A549 (cell line): ENCODE measurements around the gene XRN1.
"Not testable (repeated sequence)": the region's sequence is repeated elsewhere in the genome, so short reads cannot be mapped to it uniquely, and the experiment has no call there.

Experiments
- BHLHE40 ChIP-seq: IDR thresholded peaks from 2 replicates; pipeline ENCODE4 v1.6.1; 2012; ENCODE audit warnings: low read depth, low read length, inconsistent platforms
- CHD4 ChIP-seq: fragments of 200-600 bp; sonication (generic); IDR thresholded peaks from 2 replicates; pipeline ENCODE4 v1.6.1; 2016; ENCODE audit warnings: antibody characterized with exemption, mild to moderate bottlenecking, borderline replicate concordance
- CTCF ChIP-seq: fragments of >200 bp; sonication (Bioruptor Twin); formaldehyde crosslinking; IDR thresholded peaks from 3 replicates; pipeline ENCODE4 v1.5.1; 2016
- GATA3 ChIP-seq: IDR thresholded peaks from 2 replicates; pipeline ENCODE4 v1.6.1; 2012; ENCODE audit warnings: borderline replicate concordance
- JUN ChIP-seq, 2 experiments: fragments of >200 bp; sonication (Bioruptor Twin); formaldehyde crosslinking; IDR thresholded peaks; 2 replicates in 1 of 2; 3 replicates in 1 of 2; pipeline ENCODE4 v1.6.1; 2016 to 2017
- MAZ ChIP-seq: fragments of 150-350 bp; IDR thresholded peaks from 2 replicates; pipeline ENCODE4 v1.6.1; 2014; ENCODE audit warnings: antibody characterized with exemption, low read depth, low read length, borderline replicate concordance
- NR3C1 ChIP-seq: fragments of >200 bp; sonication (Bioruptor Twin); formaldehyde crosslinking; IDR thresholded peaks from 3 replicates; pipeline ENCODE4 v1.6.1; 2017
- PHF8 ChIP-seq: fragments of 200-600 bp; sonication (generic); IDR thresholded peaks from 2 replicates; pipeline ENCODE4 v1.6.1; 2016; ENCODE audit warnings: low read depth, mild to moderate bottlenecking, antibody characterized with exemption, moderate library complexity, borderline replicate concordance
- POLR2A ChIP-seq: IDR thresholded peaks from 2 replicates; pipeline ENCODE4 v1.6.1; 2012; ENCODE audit warnings: mild to moderate bottlenecking, low read length
- REST ChIP-seq: fragments of 200-600 bp; sonication (generic); IDR thresholded peaks from 2 replicates; pipeline ENCODE4 v1.6.1; 2016; ENCODE audit warnings: antibody characterized with exemption, mild to moderate bottlenecking, moderate library complexity
- USF2 ChIP-seq: fragments of 450-650 bp; IDR thresholded peaks from 2 replicates; pipeline ENCODE4 v1.6.1; 2014; ENCODE audit warnings: antibody characterized with exemption
- ZFP36 ChIP-seq: fragments of 450-650 bp; IDR thresholded peaks from 2 replicates; pipeline ENCODE4 v1.6.1; 2014; ENCODE audit warnings: borderline replicate concordance; ENCODE audit not compliant: partially characterized antibody

- TF ChIP-seq CTCF; GATA3; POLR2A; ZFP36; NR3C1; REST; CHD4; PHF8; MAZ; BHLHE40; USF2; JUN (IDR thresholded peaks at IDR 0.05): not testable (repeated sequence)
Observed at GRCh38 chr3:142369576-142369975, 78.3 kb downstream of the XRN1 start.
